ENCODE measurements around the gene PREX1. TPM values are rescaled to one million over a fixed set of nuclear protein-coding genes. Genes with fewer than 3 reads are reported as not detected.

The PREX1 gene
- polyA plus RNA-seq, 1 of the 3 experiments (the other 2 are of a cell fraction), result 5.3 TPM

DNA sequence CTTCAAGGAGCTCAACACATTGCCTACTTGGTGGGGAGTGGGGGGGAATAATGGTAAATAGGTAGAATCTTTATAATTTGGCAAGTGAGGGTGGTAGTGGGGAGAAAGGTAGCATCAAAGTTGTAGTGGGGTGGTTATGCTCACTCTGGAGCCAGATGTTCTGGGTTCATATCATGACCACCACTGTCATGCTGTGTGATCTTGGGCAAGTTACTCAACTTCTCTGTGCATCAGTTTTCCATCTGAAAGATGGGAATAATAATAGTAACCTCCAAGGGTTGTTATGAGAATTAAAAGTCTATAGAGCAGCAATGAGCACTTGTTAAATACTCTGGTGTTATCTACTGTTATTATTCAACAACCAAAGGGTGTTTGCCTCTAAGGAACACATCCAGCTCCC, 22.0 kb upstream of the PREX1 start:
- Histone ChIP-seq H3K4me3 (ENCODE audit: low read depth in 2 of 2, low read length in 1 of 2) (no peak overlapping the region), H2AFZ (ENCODE audit: low read depth) (no peak overlapping the region), H3K9me3 (no peaks in the 10 kb centered on the region), H3K36me3 (replicated peaks in 1 of 2; ENCODE audit: control insufficient read depth in 1 of 2, insufficient read depth in 2 of 2, low read length in 1 of 2) (no peaks in the 10 kb centered on the region), H3K27me3 (ENCODE audit: insufficient read depth) (no peaks in the 10 kb centered on the region), H3K27ac (ENCODE audit: low read depth in 2 of 2, low read length in 1 of 2) (no peak overlapping the region), H3K79me2 (ENCODE audit: insufficient read depth) (no peaks in the 10 kb centered on the region), H3K9ac (no peak overlapping the region), H3K9me2 (no peaks in the 10 kb centered on the region), H3K4me2 (no peak overlapping the region), H4K20me1 (ENCODE audit: insufficient read depth) (no peaks in the 10 kb centered on the region), H3K4me1 (ENCODE audit: control insufficient read depth in 1 of 2, insufficient read depth in 2 of 2, low read depth in 1 of 2, low read length in 1 of 2) (peaks cover 11 to 16% of the 10 kb centered on the region in 2 experiments; a peak in 2 of 4 replicates), H3F3A (replicated peaks; ENCODE audit: insufficient read depth) (peaks cover 22% of the 10 kb centered on the region)
- TF ChIP-seq GABPA (IDR thresholded peaks at IDR 0.05; ENCODE audit: low read depth) (no peak), FOXJ3 (CRISPR knock-in tag; IDR thresholded peaks at IDR 0.05) (no peak), RFX5 (IDR thresholded peaks at IDR 0.05; ENCODE audit: low read length) (no peak), EZH2phosphoT487 (IDR thresholded peaks at IDR 0.05; ENCODE audit: borderline replicate concordance, low read depth) (no peak), CHD2 (IDR thresholded peaks at IDR 0.05; ENCODE audit: low read length, partially characterized antibody) (no peak), MEF2A (IDR thresholded peaks at IDR 0.05; ENCODE audit: borderline replicate concordance, low read depth) (no peak), POLR2AphosphoS5 (IDR thresholded peaks at IDR 0.05; ENCODE audit: low read depth, low read length) (no peak), NRF1 (IDR thresholded peaks at IDR 0.05; ENCODE audit: low read depth, low read length) (no peak), FOSL2 (IDR thresholded peaks at IDR 0.05; ENCODE audit: borderline replicate concordance, low read depth) (no peak), ELF1 (IDR thresholded peaks at IDR 0.05) (no peak), EP300 (IDR thresholded peaks at IDR 0.05; ENCODE audit: borderline replicate concordance in 1 of 2, low read depth in 1 of 2, low read length in 1 of 2) (no peak), TAF1 (IDR thresholded peaks at IDR 0.05; ENCODE audit: borderline replicate concordance, low read depth, low read length) (no peak), SMC3 (IDR thresholded peaks at IDR 0.05; ENCODE audit: low read depth, low read length) (no peak), SIN3A (IDR thresholded peaks at IDR 0.05; ENCODE audit: borderline replicate concordance, low read depth, low read length) (no peak), GATA2 (CRISPR knock-in tag; IDR thresholded peaks at IDR 0.05) (no peak), FOXM1 (IDR thresholded peaks at IDR 0.05; ENCODE audit: low read depth) (no peak)
- TF ChIP-seq, protein P1, sequence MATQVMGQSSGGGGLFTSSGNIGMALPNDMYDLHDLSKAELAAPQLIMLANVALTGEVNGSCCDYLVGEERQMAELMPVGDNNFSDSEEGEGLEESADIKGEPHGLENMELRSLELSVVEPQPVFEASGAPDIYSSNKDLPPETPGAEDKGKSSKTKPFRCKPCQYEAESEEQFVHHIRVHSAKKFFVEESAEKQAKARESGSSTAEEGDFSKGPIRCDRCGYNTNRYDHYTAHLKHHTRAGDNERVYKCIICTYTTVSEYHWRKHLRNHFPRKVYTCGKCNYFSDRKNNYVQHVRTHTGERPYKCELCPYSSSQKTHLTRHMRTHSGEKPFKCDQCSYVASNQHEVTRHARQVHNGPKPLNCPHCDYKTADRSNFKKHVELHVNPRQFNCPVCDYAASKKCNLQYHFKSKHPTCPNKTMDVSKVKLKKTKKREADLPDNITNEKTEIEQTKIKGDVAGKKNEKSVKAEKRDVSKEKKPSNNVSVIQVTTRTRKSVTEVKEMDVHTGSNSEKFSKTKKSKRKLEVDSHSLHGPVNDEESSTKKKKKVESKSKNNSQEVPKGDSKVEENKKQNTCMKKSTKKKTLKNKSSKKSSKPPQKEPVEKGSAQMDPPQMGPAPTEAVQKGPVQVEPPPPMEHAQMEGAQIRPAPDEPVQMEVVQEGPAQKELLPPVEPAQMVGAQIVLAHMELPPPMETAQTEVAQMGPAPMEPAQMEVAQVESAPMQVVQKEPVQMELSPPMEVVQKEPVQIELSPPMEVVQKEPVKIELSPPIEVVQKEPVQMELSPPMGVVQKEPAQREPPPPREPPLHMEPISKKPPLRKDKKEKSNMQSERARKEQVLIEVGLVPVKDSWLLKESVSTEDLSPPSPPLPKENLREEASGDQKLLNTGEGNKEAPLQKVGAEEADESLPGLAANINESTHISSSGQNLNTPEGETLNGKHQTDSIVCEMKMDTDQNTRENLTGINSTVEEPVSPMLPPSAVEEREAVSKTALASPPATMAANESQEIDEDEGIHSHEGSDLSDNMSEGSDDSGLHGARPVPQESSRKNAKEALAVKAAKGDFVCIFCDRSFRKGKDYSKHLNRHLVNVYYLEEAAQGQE (IDR thresholded peaks at IDR 0.05; ENCODE audit: low read depth, low read length), result no peak
- TF ChIP-seq, protein P2, sequence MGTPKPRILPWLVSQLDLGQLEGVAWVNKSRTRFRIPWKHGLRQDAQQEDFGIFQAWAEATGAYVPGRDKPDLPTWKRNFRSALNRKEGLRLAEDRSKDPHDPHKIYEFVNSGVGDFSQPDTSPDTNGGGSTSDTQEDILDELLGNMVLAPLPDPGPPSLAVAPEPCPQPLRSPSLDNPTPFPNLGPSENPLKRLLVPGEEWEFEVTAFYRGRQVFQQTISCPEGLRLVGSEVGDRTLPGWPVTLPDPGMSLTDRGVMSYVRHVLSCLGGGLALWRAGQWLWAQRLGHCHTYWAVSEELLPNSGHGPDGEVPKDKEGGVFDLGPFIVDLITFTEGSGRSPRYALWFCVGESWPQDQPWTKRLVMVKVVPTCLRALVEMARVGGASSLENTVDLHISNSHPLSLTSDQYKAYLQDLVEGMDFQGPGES (IDR thresholded peaks at IDR 0.05; ENCODE audit: low read depth, low read length), result no peak
- TF ChIP-seq, protein P3, sequence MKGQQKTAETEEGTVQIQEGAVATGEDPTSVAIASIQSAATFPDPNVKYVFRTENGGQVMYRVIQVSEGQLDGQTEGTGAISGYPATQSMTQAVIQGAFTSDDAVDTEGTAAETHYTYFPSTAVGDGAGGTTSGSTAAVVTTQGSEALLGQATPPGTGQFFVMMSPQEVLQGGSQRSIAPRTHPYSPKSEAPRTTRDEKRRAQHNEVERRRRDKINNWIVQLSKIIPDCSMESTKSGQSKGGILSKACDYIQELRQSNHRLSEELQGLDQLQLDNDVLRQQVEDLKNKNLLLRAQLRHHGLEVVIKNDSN (IDR thresholded peaks at IDR 0.05; ENCODE audit: borderline replicate concordance, low read depth), result no peak
- ChIA-PET POLR2A (interaction anchor here (0.6 kb wide), 1 partner anchor 609 kb away, joined by 5 read pairs; no protein-coding TSS in a partner anchor), CTCF (interaction anchor here (0.6 to 1.3 kb wide), 3 partner anchors 9 to 34 kb away, joined by 3 to 5 read pairs (median 3); no protein-coding TSS in a partner anchor)
- DNase-seq, result no peak
